MM.1S (cell line): ENCODE data around the gene OR4F15.

Experiments
- EZH2 ChIP-seq: fragments of 300-600 bp; sonication (generic); optimal IDR thresholded peaks from 2 replicates; pipeline ENCODE3; 2017; ENCODE audit warnings: low read depth, mild to moderate bottlenecking, antibody characterized with exemption, low read length, mixed read lengths
- TF ChIP-seq, protein P1 (sequence below): fragments of 300-600 bp; sonication (generic); IDR thresholded peaks from 2 replicates; pipeline ENCODE4 v1.5.1; 2016; ENCODE audit warnings: antibody characterized with exemption, low read length, mixed read lengths

DNA sequence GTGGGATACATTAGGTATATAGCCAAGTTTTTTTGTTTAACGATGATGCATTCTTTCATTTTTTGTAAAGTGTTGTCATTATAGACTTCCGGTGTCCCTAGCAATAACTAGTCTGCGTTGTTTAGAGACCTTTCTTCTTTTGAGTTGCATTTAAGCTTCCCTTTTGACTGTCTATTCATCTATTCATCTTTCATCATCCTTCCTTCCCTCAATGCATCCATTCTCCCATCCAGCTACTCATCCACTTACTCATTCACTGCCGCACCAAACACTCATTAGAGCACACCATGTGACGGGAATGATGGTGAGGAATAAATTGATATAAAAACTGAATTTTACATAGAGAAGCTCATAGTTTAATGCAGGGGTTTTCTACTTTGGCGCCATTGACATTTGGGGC is 32.9 kb downstream of the OR4F15 start:
- TF ChIP-seq, protein P1, sequence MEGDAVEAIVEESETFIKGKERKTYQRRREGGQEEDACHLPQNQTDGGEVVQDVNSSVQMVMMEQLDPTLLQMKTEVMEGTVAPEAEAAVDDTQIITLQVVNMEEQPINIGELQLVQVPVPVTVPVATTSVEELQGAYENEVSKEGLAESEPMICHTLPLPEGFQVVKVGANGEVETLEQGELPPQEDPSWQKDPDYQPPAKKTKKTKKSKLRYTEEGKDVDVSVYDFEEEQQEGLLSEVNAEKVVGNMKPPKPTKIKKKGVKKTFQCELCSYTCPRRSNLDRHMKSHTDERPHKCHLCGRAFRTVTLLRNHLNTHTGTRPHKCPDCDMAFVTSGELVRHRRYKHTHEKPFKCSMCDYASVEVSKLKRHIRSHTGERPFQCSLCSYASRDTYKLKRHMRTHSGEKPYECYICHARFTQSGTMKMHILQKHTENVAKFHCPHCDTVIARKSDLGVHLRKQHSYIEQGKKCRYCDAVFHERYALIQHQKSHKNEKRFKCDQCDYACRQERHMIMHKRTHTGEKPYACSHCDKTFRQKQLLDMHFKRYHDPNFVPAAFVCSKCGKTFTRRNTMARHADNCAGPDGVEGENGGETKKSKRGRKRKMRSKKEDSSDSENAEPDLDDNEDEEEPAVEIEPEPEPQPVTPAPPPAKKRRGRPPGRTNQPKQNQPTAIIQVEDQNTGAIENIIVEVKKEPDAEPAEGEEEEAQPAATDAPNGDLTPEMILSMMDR = no peak
- TF ChIP-seq EZH2 = no peak
